ENCODE data around the gene TRIM45.

Gene TRIM45

DNA sequence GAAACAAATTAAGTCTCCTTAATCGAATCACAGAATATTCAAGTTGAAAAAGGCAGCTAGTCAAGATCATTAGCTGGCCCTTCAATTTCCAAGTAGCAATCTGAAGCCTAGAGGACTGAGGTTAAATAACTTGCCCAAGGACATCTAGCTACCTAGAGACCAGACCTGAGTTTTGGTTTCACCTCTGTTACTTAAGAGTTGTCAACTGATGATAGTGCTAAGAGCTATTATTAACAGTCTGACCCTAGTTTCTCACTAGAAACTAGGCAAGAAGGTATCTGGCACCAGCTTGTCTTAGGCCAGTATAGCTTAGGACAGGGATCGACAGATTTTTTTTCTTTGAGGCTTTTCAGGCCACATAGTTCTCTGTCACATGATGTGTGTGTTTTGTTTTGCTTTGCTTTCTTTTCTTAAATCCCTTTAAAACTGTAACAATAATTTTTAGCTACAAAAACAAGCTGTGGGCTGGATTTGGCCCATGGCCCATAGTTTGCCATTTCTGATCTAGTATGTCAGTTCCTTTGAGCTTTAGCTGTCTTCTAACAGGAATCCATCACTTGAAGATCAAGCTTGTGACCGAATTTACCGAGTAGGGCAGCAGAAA, 23.2 kb downstream of the TRIM45 start:
- DNase-seq (ENCODE audit: low spot score): no peak

DNA sequence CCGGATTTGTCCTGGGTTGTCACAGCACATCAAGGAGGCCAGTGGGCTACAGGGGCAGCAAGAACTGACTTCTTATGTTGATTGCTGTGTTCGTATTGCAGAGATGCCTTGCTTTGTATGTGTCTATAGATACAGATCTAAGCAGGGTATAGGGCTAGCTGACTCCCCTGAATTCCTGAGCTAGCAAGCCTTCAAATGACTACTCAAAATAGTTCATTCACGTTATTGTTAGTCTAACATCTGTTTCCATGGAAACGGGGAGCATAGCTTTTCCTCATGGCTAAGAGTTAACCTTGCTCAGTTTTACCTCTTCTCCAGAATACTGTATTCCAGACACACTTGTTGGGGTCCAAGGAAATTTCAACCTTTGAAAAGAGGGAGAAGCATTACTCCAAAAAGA, 24.1 kb downstream of the TRIM45 start:
- no peak for DNase-seq (ENCODE audit: low spot score)

DNA sequence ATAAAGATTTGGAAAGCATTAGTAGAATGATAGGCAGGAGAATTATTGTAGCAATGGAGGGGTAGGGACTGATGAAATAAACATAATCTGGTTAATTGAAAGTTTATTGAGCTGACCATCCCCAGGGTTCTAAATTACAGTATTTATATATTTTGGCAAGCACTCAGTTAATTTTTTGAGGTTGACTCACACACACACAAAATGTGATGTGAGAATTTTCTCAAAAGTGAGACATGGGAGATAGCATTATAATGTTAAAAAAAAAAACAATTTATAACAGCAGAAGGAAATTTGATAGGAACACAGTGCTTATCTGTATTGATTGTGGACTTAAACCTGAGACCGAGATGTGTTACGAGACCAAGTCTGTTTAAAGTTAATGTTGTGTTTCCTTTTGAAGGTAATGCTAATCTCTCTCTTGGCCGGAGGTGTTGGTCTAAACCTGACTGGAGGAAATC, 24.6 kb downstream of the TRIM45 start:
- DNase-seq (ENCODE audit: low spot score): no peak

DNA sequence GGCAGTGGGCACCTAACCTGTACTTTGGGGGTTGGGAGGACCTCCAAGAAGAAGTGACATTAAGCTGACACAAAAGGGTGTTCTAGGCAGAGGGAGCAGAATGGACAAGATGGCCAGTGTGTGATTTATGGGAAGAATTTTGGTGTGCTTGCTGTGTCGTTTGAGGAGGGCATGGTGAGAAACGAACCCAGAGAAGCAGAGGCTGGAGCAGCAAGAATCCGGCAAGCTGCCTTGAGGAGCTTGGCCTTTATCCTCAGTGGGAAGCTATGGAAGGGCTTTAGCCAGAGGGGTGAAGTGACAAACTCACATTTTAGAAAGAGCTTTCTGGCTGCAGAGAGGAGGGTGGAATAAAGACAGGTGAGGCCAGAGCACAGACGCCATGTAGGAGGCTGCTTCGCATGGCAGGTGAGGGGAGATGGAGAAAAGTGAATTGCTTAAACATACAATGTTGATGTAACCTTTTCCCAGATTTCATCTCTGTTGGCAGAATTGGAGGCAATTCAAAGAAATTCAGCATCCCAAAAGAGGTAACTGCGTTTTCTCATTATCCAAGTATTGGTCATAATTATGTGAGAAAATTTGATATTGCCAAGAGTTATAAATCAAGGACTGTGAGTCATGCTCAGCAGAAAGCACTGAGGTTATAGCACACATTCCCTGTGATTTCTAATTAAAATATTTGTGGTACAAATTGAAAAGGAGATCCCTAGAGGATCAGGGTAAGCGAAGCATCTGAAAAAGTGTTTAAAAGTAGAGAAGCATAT, 26.5 kb downstream of the TRIM45 start:
- DNase-seq (ENCODE audit: low spot score): no peak

DNA sequence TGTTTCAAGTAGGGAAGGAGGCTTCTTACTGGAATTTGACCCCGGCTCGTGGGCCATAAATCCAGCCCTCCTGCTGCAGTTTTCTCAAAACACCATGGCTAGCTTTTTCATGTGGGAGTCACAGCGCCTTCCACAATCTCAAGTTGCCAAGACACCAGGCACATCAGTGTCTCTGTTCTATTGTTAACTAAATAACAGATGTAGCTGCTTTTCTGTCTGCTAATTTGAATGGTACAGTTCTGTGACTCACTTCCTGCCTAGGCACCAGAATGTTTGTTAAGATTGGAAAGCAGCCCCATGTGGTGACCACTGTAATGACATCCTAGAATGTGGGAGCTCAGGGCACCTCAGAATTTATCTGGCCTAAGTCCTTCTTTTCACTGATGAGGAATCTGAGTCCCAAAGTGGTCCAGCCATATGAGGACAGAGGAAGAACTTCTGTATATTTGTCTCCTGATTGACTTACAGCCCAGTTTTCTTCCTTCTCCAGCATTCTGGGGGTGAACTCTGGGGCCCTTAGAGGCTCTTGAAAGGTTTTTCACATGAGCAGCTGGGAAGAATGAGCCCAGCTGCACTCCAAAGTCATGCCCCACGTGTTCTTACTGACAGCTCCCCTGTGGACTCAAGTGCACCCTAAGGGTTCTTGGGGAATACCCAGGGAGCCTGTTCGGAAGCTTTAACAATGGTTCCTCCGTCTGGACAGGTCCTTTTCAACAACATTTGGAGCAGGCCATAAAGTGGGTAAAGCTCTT, 27.5 kb downstream of the TRIM45 start:
- peak; percentile 27 for DNase-seq (ENCODE audit: low spot score)

DNA sequence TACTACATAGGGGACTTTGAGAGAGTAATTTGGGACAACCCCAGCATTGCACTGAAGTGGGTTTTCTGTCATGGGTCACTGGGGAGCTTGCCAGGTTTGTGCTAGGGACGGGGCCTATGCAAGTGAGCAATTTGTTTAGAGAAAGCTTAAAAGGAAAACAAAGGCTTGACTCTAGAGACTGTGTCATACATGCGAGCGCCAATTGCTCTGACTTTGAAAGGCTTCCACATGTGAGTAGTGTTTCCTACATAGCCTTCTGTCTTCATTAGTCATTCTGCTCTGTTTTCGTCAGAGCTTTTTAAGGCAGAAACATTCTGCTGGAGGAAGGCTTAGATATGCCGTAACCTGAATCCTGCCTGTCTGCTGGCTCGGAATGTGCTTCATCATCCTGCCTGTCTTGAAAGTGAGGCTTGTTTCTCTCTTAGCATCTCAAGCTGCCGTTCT, 28.4 kb downstream of the TRIM45 start:
- no peak for DNase-seq (ENCODE audit: low spot score)

DNA sequence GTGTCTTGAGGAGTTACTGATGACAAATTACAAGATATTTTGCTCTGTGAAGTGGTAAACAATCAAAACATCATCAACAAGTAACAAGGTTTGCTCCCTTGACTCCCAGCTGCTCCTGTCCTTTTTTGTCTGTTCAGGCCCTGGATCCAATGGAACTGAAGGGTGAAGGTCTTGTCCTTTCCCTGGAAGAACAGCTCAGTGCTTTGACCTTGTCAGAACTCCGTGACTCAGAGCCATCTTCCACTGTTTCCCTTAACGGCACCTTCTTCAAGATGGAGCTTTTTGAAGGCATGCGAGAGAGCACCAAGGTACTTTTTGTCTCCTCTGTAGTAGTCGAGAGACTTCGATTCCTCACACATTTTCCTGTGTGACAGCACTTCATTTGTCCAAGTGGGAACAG, 29.0 kb downstream of the TRIM45 start:
- DNase-seq (ENCODE audit: low spot score): no peak

DNA sequence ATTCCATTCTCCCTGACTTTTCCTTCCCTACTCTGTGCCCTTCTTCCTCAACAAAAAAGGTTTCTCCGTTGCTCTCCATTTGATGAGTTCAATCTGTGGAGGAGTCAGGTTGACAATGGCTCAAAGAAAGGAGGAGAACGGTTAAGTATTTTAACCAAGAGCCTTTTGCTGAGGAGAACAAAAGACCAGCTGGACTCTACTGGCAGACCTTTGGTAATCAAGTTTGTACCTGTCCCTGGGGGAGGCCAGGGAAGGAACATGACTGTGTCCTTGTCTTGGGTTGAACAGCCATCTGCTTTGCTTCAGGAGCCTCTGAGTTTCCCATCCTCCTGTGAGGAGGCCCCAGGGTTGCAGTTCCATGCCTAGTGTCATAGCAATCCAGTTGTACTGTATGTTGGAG, 31.6 kb downstream of the TRIM45 start:
- DNase-seq (ENCODE audit: low spot score): no peak

DNA sequence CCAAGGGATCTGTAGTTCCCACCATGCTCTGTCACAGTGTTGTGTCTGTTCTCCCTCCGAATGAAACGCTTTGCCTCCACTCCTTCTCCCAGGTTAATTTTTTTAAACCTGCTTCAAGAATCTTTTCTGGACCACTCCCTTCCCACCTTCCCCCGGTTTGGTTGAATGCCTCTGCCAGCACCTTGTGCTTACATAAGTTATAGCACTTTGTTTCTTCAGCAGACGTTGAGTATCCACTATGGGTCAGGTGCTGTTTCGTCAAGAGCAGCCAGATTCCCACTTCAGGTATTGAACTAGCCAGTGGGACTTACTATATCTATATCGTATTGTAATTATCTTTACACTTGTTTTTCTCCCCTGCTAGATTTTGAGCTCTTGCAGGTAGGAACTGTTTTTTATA, 33.9 kb downstream of the TRIM45 start:
- DNase-seq (ENCODE audit: low spot score): no peak

DNA sequence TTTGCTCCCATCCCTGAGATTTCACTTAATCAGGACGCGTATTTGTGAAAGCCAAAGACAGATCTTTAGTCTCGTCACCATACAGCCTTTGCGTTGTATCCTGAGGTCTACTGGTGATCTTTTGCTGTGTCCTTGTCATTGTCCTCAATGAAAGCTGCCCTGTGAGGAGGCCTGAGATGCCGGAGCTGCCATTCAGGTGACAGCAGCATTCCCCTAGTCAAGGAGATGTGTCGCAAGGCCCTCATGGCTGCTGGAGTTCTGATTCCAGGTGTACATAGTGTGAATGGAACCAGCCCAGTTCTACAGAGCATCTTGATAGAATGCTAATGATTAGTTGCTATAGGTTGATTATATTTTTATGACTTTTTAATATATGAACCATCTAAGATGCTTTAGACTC, 37.3 kb downstream of the TRIM45 start:
- DNase-seq (ENCODE audit: low spot score): no peak

DNA sequence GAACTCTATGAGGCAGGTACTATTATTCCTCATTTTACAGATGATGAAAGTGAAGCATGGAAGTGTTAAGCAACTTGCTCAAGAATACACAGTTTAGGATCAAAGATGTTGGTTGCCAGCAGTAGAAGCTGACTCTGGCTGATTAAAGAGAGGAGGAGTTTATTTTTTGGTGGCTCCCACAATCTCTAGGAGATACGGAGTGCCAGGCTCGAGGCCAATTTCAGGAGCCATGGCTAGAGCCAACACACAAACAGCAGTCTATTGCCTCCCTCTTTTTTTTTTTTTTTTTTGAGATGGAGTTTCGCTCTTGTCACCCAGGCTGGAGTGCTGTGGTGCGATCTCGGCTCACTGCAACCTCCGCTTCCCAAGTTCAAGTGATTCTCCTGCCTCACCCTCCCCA, 41.8 kb downstream of the TRIM45 start:
- no peak for DNase-seq (ENCODE audit: low spot score)

DNA sequence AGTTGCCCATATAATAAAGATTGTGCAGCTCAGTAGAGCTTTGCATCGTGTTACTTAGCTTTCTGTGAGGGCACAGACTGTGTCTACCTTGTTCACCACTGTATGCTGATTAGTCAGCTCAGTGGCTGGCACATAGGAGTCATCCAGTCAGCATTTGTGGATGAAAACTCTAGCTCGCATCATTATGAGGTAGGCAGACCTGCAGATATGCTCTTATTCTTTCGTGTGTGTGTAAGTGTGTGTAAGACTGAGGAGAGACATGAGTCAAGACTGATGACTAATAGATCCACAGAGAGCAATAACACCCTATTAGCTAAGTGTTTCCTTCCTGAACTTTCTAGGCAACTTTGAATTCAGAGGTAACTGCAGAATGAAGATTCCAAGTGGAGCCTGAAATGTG, 44.3 kb downstream of the TRIM45 start:
- peak; percentile 14 for DNase-seq (ENCODE audit: low spot score)

DNA sequence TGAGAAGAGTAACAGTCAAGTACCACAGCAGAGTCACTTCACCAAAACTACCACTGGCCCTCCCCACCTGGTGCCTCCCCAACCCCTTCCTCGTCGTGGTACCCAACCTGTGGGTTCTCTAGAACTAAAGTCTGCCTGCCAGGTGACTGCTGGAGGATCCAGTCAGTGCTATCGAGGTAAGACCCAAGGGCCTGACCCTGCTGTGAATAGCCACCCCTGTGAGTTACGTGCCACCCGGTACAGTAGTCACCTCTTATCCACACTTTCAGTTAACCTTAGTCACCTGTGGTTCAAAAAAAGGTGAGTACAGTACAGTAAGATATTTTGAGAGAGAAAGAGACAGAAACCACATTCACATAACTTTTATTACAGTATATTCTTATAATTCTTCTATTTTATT, 44.9 kb downstream of the TRIM45 start:
- DNase-seq (ENCODE audit: low spot score): no peak

DNA sequence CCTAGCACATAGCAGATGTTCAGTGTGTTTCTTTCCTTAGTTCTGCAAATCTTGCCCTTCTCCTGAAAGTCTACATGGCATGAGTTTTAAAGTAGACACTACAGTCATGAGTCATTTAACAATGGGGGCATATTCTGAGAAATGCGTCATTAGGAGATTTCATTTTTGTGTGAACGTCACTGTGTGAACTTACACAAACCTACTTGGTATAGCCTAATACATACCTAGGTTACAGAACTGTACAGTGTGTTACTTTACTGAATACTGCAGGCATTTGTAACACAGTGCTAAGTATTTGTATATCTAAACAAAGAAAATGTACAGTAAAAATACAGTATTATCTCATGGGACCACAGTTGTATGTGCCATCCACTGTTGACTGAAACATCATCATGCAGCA, 51.4 kb downstream of the TRIM45 start:
- no peak for DNase-seq (ENCODE audit: low spot score)

DNA sequence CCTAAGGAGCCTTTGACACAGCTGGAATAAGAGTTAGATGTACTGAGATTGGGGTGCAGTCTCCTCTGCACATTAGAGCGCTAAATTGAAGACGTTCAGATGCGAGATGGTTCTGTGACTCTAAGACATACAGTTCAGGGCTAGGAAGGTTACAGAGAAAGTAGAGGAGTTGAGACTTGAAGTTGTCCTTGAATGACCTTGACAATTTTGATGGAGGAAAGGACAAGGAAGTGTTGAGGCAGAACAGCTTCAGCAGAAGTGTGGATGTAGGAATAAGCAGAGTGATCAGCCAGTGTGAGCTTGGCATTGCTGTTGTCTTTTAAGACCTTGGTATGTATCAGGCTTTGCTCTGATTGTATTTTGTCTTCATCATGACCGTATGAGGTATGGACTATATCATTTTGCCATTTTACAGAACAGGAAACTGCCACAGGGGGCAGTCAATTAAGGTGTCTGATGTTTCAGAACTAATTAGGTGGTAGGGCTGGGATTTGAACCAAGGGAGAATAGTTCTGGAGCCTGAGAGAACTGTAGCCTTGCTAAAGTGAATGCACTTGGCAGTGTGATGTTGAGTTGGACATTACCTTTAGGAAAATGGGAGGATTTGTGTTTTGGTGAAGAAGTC, 52.2 kb downstream of the TRIM45 start:
- no peak for DNase-seq (ENCODE audit: low spot score)

DNA sequence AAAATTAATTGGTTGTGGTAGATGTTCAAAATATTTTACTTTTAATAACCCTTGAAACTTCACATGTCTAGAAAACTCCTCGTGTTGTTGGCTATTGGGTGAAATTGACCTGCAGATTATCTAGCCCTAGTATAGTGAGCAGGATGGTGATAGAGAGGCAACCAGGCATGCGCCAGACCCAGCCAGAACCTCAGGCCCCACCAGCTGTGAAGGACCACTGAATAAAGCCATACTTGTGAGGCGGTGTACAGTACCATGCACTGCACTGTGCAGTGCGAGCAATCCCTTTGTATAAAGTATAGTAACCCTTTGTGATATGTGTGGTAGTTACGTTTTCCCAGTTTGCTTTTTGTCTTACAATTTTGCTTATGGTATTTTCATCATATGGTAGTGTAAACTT, 53.0 kb downstream of the TRIM45 start:
- DNase-seq (ENCODE audit: low spot score): no peak

DNA sequence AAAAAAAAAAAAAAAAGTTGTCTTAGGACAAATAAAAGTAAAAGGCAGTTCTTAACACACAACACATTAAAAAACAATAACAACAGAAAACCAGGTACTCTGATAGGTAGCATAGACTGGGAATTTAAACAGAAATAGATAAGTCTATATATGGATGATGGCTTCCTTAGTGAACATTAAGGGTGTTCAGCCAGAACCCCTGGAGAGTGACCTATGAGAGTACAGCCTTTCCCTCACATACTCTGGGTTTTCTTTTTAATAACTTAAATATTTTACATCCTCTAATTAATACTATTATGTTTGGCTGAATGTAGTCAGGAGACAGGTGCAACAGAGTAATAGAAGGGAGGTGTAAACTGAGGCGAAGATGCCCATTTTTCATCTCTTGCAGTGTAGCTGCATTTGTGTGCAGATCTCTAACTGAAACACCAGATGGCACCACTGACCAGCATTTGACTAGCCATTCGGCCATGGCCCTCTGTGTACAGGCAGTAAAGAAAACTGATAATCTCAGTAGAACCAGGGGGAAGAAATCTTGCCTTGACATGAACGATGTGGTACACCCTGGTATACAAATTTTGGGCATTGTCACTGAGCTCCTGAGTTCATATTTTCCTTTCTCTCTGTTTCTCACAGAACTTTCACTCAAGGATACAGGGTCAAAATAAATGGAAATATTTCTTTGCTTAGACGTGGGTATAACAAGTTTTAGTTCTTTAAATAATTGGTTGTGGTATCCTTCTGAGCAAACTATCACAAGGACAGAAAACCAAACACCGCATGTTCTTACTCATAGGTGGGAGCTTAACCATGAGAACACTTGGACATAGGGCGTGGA, 53.8 kb downstream of the TRIM45 start:
- peak; percentile 17 for DNase-seq (ENCODE audit: low spot score)

DNA sequence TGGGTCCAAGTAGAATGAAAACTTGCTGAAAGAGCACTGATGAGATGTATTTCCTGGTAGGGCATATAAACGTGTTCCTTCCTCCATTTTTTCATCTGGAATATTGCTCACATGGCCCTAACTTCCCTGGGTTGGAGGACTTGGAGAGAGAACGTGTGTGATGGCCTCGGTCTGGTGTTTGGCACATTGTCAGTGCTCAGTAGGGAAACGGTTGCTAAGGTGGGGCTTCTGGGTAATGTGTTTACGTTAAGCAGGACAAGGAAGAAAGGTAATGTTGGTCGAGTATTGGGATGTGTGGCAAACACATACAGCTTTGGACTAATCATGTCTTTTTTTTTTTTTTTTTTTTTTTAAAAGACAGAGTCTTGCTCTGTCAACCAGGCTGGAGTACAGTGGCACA, 55.2 kb downstream of the TRIM45 start:
- no peak for DNase-seq (ENCODE audit: low spot score)

DNA sequence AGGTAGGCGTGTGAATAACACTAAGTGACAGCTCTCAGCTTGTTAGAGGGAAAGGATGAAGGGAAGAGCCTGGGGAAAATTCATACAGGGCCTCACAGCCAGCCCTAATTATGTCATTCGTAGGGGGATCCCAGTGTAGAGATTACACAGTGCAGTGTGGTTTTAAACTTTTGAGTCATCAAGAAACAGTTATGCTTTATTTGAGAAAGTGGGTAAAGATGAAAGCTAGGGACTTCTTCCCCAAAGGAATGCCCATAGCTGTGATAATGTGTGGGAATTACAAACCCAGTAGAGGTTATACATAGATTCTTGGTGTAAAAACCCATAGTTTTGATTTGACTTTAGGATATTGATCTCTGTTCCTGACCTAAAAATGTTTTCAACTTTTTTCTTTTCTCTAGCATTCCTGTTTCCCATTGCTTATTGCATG, 59.5 kb downstream of the TRIM45 start:
- DNase-seq (ENCODE audit: low spot score): peak; percentile 38

Measured in SW480 (cell line).